HUES6 (cell line): ENCODE measurements around the gene RHBDD1.

Source experiments
- H3K27ac ChIP-seq: 2 replicates; pipeline ENCODE4 v1.7.0; 2013; ENCODE audit warnings: low read depth, mild to moderate bottlenecking, low read length, inconsistent platforms
- H3K27me3 ChIP-seq: 2 replicates; pipeline ENCODE4 v1.6.1; 2013; ENCODE audit warnings: low read length; ENCODE audit not compliant: control insufficient read depth, insufficient read depth
- H3K36me3 ChIP-seq: 2 replicates; pipeline ENCODE4 v1.6.1; 2013; ENCODE audit warnings: low read length; ENCODE audit not compliant: control insufficient read depth, insufficient read depth
- H3K4me1 ChIP-seq: 2 replicates; pipeline ENCODE4 v1.6.1; 2013; ENCODE audit warnings: low read length; ENCODE audit not compliant: control insufficient read depth, insufficient read depth
- H3K4me3 ChIP-seq: 2 replicates; pipeline ENCODE4 v1.5.1; 2013; ENCODE audit warnings: low read depth, low read length
- H3K9ac ChIP-seq: one replicate; pipeline ENCODE4 v1.6.1; 2013; ENCODE audit warnings: mild to moderate bottlenecking, low read length
- H3K9me3 ChIP-seq: 2 replicates; pipeline ENCODE4 v1.6.1; 2013; ENCODE audit warnings: low read depth, low read length; ENCODE audit not compliant: control insufficient read depth, insufficient read depth

RHBDD1 gene

GRCh38 chr2:226847090-226847489 is 11.2 kb downstream of the RHBDD1 start:
- H3K9ac ChIP-seq: no peak overlapping the region
- no peaks in the 10 kb centered on the region for H3K36me3 ChIP-seq
- no peak overlapping the region for H3K4me3 ChIP-seq
- H3K9me3 ChIP-seq: peaks cover 3% of the 10 kb centered on the region; the same call in 1 of the 2 replicates
- no peaks in the 10 kb centered on the region for H3K4me1 ChIP-seq
- no peaks in the 10 kb centered on the region for H3K27me3 ChIP-seq
- no peak overlapping the region for H3K27ac ChIP-seq

GRCh38 chr2:226847511-226847910 is 11.7 kb downstream of the RHBDD1 start:
- H3K9me3 ChIP-seq: peaks cover 1% of the 10 kb centered on the region; the same call in 1 of the 2 replicates
- no peak overlapping the region for H3K4me3 ChIP-seq
- H3K4me1 ChIP-seq: no peaks in the 10 kb centered on the region
- no peaks in the 10 kb centered on the region for H3K27me3 ChIP-seq
- no peak overlapping the region for H3K9ac ChIP-seq
- no peaks in the 10 kb centered on the region for H3K36me3 ChIP-seq
- no peak overlapping the region for H3K27ac ChIP-seq

- H3K9ac ChIP-seq: no peak overlapping the region
- H3K4me1 ChIP-seq: no peaks in the 10 kb centered on the region
- H3K9me3 ChIP-seq: no peaks in the 10 kb centered on the region
- H3K27ac ChIP-seq: no peak overlapping the region
- no peaks in the 10 kb centered on the region for H3K27me3 ChIP-seq
- H3K36me3 ChIP-seq: no peaks in the 10 kb centered on the region
- no peak overlapping the region for H3K4me3 ChIP-seq
Observed at GRCh38 chr2:226849349-226849748, 13.5 kb downstream of the RHBDD1 start.

- H3K9ac ChIP-seq: no peak overlapping the region
- no peaks in the 10 kb centered on the region for H3K36me3 ChIP-seq
- H3K27me3 ChIP-seq: no peaks in the 10 kb centered on the region
- no peaks in the 10 kb centered on the region for H3K9me3 ChIP-seq
- H3K27ac ChIP-seq: no peak overlapping the region
- no peaks in the 10 kb centered on the region for H3K4me1 ChIP-seq
- no peak overlapping the region for H3K4me3 ChIP-seq
Observed at GRCh38 chr2:226850024-226850423, 14.2 kb downstream of the RHBDD1 start.

GRCh38 chr2:226855787-226856186 is 19.9 kb downstream of the RHBDD1 start:
- no peaks in the 10 kb centered on the region for H3K36me3 ChIP-seq
- H3K4me3 ChIP-seq: no peak overlapping the region
- H3K4me1 ChIP-seq: no peaks in the 10 kb centered on the region
- H3K9me3 ChIP-seq: no peaks in the 10 kb centered on the region
- H3K27me3 ChIP-seq: no peaks in the 10 kb centered on the region
- no peak overlapping the region for H3K9ac ChIP-seq
- H3K27ac ChIP-seq: no peak overlapping the region

- H3K27ac ChIP-seq: no peak overlapping the region
- peaks cover 6% of the 10 kb centered on the region; the same call in 1 of the 2 replicates for H3K36me3 ChIP-seq
- peaks cover 12% of the 10 kb centered on the region for H3K4me1 ChIP-seq
- H3K9me3 ChIP-seq: no peaks in the 10 kb centered on the region
- no peaks in the 10 kb centered on the region for H3K27me3 ChIP-seq
- H3K4me3 ChIP-seq: no peak overlapping the region
- H3K9ac ChIP-seq: no peak overlapping the region
Observed at GRCh38 chr2:226860087-226860486, 24.2 kb downstream of the RHBDD1 start.

- no peak overlapping the region for H3K27ac ChIP-seq
- peaks cover 19% of the 10 kb centered on the region for H3K4me1 ChIP-seq
- H3K9me3 ChIP-seq: no peaks in the 10 kb centered on the region
- peaks cover 12% of the 10 kb centered on the region; the same call in 1 of the 2 replicates for H3K36me3 ChIP-seq
- H3K4me3 ChIP-seq: no peak overlapping the region
- no peak overlapping the region for H3K9ac ChIP-seq
- H3K27me3 ChIP-seq: no peaks in the 10 kb centered on the region
Observed at GRCh38 chr2:226862623-226863022, 26.8 kb downstream of the RHBDD1 start.

GRCh38 chr2:226865273-226865672 is 29.4 kb downstream of the RHBDD1 start:
- H3K27me3 ChIP-seq: no peaks in the 10 kb centered on the region
- no peak overlapping the region for H3K4me3 ChIP-seq
- no peak overlapping the region for H3K27ac ChIP-seq
- peaks cover 42% of the 10 kb centered on the region for H3K4me1 ChIP-seq
- H3K9ac ChIP-seq: no peak overlapping the region
- H3K36me3 ChIP-seq: peaks cover 12% of the 10 kb centered on the region; the same call in 1 of the 2 replicates
- H3K9me3 ChIP-seq: no peaks in the 10 kb centered on the region

GRCh38 chr2:226865710-226866109 is 29.9 kb downstream of the RHBDD1 start:
- Histone ChIP-seq H3K27ac (no peak overlapping the region), H3K4me1 (peaks cover 42% of the 10 kb centered on the region), H3K9ac (no peak overlapping the region)

GRCh38 chr2:226868331-226869162 is 32.7 kb downstream of the RHBDD1 start:
- Histone ChIP-seq H3K4me3 (no peak overlapping the region), H3K9ac (no peak overlapping the region), H3K27ac (no peak overlapping the region), H3K27me3 (no peaks in the 10 kb centered on the region), H3K9me3 (no peaks in the 10 kb centered on the region), H3K4me1 (peaks cover 34% of the 10 kb centered on the region), H3K36me3 (peaks cover 12% of the 10 kb centered on the region; the same call in 1 of the 2 replicates)

More at GRCh38 chr2:226865710-226866109, 29.9 kb downstream of the RHBDD1 start:
- Histone ChIP-seq H3K27me3 (no peaks in the 10 kb centered on the region), H3K9me3 (no peaks in the 10 kb centered on the region), H3K36me3 (peaks cover 12% of the 10 kb centered on the region; the same call in 1 of the 2 replicates), H3K4me3 (no peak overlapping the region)

- peaks cover 12% of the 10 kb centered on the region; the same call in 1 of the 2 replicates for H3K36me3 ChIP-seq
- H3K27ac ChIP-seq: no peak overlapping the region
- no peaks in the 10 kb centered on the region for H3K9me3 ChIP-seq
- H3K9ac ChIP-seq: no peak overlapping the region
- H3K4me3 ChIP-seq: no peak overlapping the region
- peaks cover 34% of the 10 kb centered on the region for H3K4me1 ChIP-seq
- H3K27me3 ChIP-seq: no peaks in the 10 kb centered on the region
Observed at GRCh38 chr2:226869371-226869770, 33.5 kb downstream of the RHBDD1 start.
